GM12873 (cell line): ENCODE measurements around the gene ZNF683.

Source experiments
- TF ChIP-seq, protein P1 (sequence below): IDR thresholded peaks from 2 replicates; pipeline ENCODE4 v1.5.1; 2012; ENCODE audit warnings: low read depth, mild to moderate bottlenecking, moderate library complexity, low read length, control low read depth; ENCODE audit not compliant: insufficient read depth; ENCODE audit errors: missing control alignments

Gene ZNF683

GRCh38 chr1:26317146-26317545 lies 55.4 kb downstream of the ZNF683 start:
- TF ChIP-seq, protein P1, sequence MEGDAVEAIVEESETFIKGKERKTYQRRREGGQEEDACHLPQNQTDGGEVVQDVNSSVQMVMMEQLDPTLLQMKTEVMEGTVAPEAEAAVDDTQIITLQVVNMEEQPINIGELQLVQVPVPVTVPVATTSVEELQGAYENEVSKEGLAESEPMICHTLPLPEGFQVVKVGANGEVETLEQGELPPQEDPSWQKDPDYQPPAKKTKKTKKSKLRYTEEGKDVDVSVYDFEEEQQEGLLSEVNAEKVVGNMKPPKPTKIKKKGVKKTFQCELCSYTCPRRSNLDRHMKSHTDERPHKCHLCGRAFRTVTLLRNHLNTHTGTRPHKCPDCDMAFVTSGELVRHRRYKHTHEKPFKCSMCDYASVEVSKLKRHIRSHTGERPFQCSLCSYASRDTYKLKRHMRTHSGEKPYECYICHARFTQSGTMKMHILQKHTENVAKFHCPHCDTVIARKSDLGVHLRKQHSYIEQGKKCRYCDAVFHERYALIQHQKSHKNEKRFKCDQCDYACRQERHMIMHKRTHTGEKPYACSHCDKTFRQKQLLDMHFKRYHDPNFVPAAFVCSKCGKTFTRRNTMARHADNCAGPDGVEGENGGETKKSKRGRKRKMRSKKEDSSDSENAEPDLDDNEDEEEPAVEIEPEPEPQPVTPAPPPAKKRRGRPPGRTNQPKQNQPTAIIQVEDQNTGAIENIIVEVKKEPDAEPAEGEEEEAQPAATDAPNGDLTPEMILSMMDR = no peak

- TF ChIP-seq, protein P1 = no peak
Measured at GRCh38 chr1:26315874-26316850, 56.4 kb downstream of the ZNF683 start.

- TF ChIP-seq, protein P1 = no peak
Measured at GRCh38 chr1:26314501-26314900, 58.0 kb downstream of the ZNF683 start.
